Neuronal stem cell (in vitro differentiated cells): ENCODE results near the gene SPATA16. TPM values are rescaled to one million over a fixed set of nuclear protein-coding genes. Genes with fewer than 3 reads are reported as not detected.
A peak's percentile ranks its signal among the peaks of the same experiment; 100 is the strongest.
"Not testable (repeated sequence)": the region's sequence is repeated elsewhere in the genome, so short reads cannot be mapped to it uniquely, and the experiment has no call there.

Experiments used
- DNase-seq: peaks from one replicate; pipeline ENCODE4 v3.0.0-alpha.2; 2013; ENCODE audit warnings: low spot score
- H2AFZ ChIP-seq: one replicate; pipeline ENCODE4 v1.6.1; 2013; ENCODE audit warnings: mild to moderate bottlenecking, low read length, inconsistent platforms
- H2AK5ac ChIP-seq: 2 replicates; pipeline ENCODE4 v1.6.1; 2013; ENCODE audit warnings: low read depth, mild to moderate bottlenecking, inconsistent platforms, low read length, moderate library complexity, mixed read lengths
- H2BK120ac ChIP-seq: 2 replicates; pipeline ENCODE4 v1.6.1; 2013; ENCODE audit warnings: low read depth, mild to moderate bottlenecking, inconsistent platforms, low read length, moderate library complexity, mixed read lengths
- H2BK12ac ChIP-seq: one replicate; pipeline ENCODE4 v1.6.1; 2013; ENCODE audit warnings: low read length, inconsistent platforms
- H2BK15ac ChIP-seq: 2 replicates; pipeline ENCODE4 v1.6.1; 2013; ENCODE audit warnings: mild to moderate bottlenecking, low read length, inconsistent platforms, mixed read lengths
- H2BK5ac ChIP-seq: one replicate; pipeline ENCODE4 v1.6.1; 2013; ENCODE audit warnings: inconsistent platforms, mild to moderate bottlenecking, low read length, moderate library complexity
- H3K14ac ChIP-seq: one replicate; pipeline ENCODE4 v1.6.1; 2013; ENCODE audit warnings: low read length, inconsistent platforms
- H3K18ac ChIP-seq: 2 replicates; pipeline ENCODE4 v1.6.1; 2013; ENCODE audit warnings: low read length, inconsistent platforms
- H3K23ac ChIP-seq: 2 replicates; pipeline ENCODE4 v1.6.1; 2013; ENCODE audit warnings: low read depth, mild to moderate bottlenecking, mixed read lengths, low read length, inconsistent platforms; ENCODE audit not compliant: poor library complexity
- H3K27ac ChIP-seq: replicated peaks from 3 replicates; pipeline ENCODE4 v1.5.1; 2013; ENCODE audit warnings: low read length, inconsistent platforms
- H3K27me3 ChIP-seq, 3 experiments: 2 replicates each; pipeline ENCODE4 v1.6.1; 2013; ENCODE audit warnings: low read length in 3 of 3, mild to moderate bottlenecking in 2 of 3, inconsistent platforms in 1 of 3, low read depth in 1 of 3, mixed read lengths in 1 of 3, moderate library complexity in 1 of 3; ENCODE audit not compliant: control insufficient read depth in 3 of 3, insufficient read depth in 3 of 3
- H3K36me3 ChIP-seq, 2 donors: replicated peaks in 1 of 2; 2 replicates each; pipeline ENCODE4 v1.6.1; 2013; ENCODE audit warnings: low read length in 2 of 2; ENCODE audit not compliant: control insufficient read depth in 2 of 2, insufficient read depth in 2 of 2
- H3K4ac ChIP-seq: 2 replicates; pipeline ENCODE4 v1.6.1; 2013; ENCODE audit warnings: inconsistent platforms, mild to moderate bottlenecking, low read length, moderate library complexity
- H3K4me1 ChIP-seq, 2 donors: 1 replicate in 1 of 2; 2 replicates in 1 of 2; pipeline ENCODE4 v1.6.1; 2013; ENCODE audit warnings: low read length in 2 of 2, low read depth in 1 of 2; ENCODE audit not compliant: control insufficient read depth in 2 of 2, insufficient read depth in 1 of 2
- H3K4me2 ChIP-seq: one replicate; pipeline ENCODE4 v1.6.1; 2013; ENCODE audit warnings: mild to moderate bottlenecking, low read length, inconsistent platforms; ENCODE audit not compliant: insufficient read depth, poor library complexity, severe bottlenecking
- H3K4me3 ChIP-seq, 2 donors: 2 replicates each; pipeline ENCODE4 v1.5.1; 2013; ENCODE audit warnings: low read length in 2 of 2, mild to moderate bottlenecking in 2 of 2, inconsistent platforms in 1 of 2, moderate library complexity in 1 of 2
- H3K79me1 ChIP-seq: one replicate; pipeline ENCODE4 v1.6.1; 2013; ENCODE audit warnings: low read depth, mild to moderate bottlenecking, inconsistent platforms, low read length, moderate library complexity
- H3K9ac ChIP-seq: one replicate; pipeline ENCODE4 v1.6.1; 2013; ENCODE audit warnings: mild to moderate bottlenecking, low read depth, low read length, inconsistent platforms; ENCODE audit not compliant: poor library complexity
- H3K9me3 ChIP-seq, 2 donors: replicated peaks in 1 of 2; 2 replicates each; pipeline versions ENCODE3 to v1.6.1; 2013; ENCODE audit warnings: low read length in 2 of 2, mild to moderate bottlenecking in 2 of 2, inconsistent platforms in 1 of 2, low read depth in 1 of 2, mixed read lengths in 1 of 2, moderate library complexity in 1 of 2; ENCODE audit not compliant: control insufficient read depth in 2 of 2, insufficient read depth in 1 of 2
- H4K8ac ChIP-seq: one replicate; pipeline ENCODE4 v1.6.1; 2013; ENCODE audit warnings: low read depth, mild to moderate bottlenecking, inconsistent platforms, low read length, moderate library complexity
- H4K91ac ChIP-seq: one replicate; pipeline ENCODE4 v1.6.1; 2013; ENCODE audit warnings: low read length, low read depth, mild to moderate bottlenecking, inconsistent platforms; ENCODE audit not compliant: poor library complexity
- WGBS, 2 donors: extraction: QIAGEN DNeasy Blood & Tissue Kit; methylation state at CpG; one replicate each; pipeline ENCODE4 v1.1.7; 2013; ENCODE audit warnings: missing lambda C conversion rate in 2 of 2, mixed read lengths in 1 of 2; ENCODE audit not compliant: insufficient read length in 2 of 2, insufficient replicate concordance in 1 of 2; ENCODE audit errors: extremely low coverage in 2 of 2; 5-methylcytosine and 5-hydroxymethylcytosine counted together
- polyA plus RNA-seq, 2 experiments: library from polyadenylated mRNA; stranded (reverse); fragments of 200-250 nt; gene quantifications; one replicate each; pipeline ENCODE4 v1.2.3, GENCODE V29; 2013

The SPATA16 gene
- not detected for polyA plus RNA-seq (2013, experiment 1 of 2)
- not detected for polyA plus RNA-seq (2013, experiment 2 of 2)

GRCh38 chr3:173140986-173141385 is at the start of gene SPATA16:
TSS of gene SPATA16 (minus strand) at chr3:173141235. CDS start at chr3:173117731, 23,504 bp downstream.
- H3K36me3 ChIP-seq, result peaks cover 0 to 2% of the 10 kb centered on the region in 2 donors
- H2BK5ac ChIP-seq, result no peak within 1 kb of the TSS
- peaks cover 6 to 8% of the 10 kb centered on the region in 2 donors for H3K4me1 ChIP-seq
- no CpG with 5 or more reads among the region's 18 CpGs for WGBS, 2 donors
- no peak within 1 kb of the TSS for H3K4ac ChIP-seq
- no peak within 1 kb of the TSS for H3K27ac ChIP-seq
- no peak within 1 kb of the TSS for H3K9ac ChIP-seq
- no peak within 1 kb of the TSS for H3K4me2 ChIP-seq
- H2AFZ ChIP-seq, result no peak within 1 kb of the TSS
- H4K91ac ChIP-seq, result no peak within 1 kb of the TSS
- H2BK12ac ChIP-seq, result no peak within 1 kb of the TSS
- no peak within 1 kb of the TSS for H3K14ac ChIP-seq
- H2AK5ac ChIP-seq, result no peak within 1 kb of the TSS
- peaks cover 0 to 2% of the 10 kb centered on the region in 2 donors for H3K9me3 ChIP-seq
- no peaks in the 10 kb centered on the region for H3K27me3 ChIP-seq
- no peak within 1 kb of the TSS for H4K8ac ChIP-seq
- H3K18ac ChIP-seq, result peak within 1 kb of the TSS; percentile 50
- no peak within 1 kb of the TSS for H3K4me3 ChIP-seq
- H3K79me1 ChIP-seq, result no peaks in the 10 kb centered on the region
- peak within 1 kb of the TSS; percentile 24 for H2BK120ac ChIP-seq
- no peak within 1 kb of the TSS for H3K23ac ChIP-seq
- DNase-seq, result no peak
- no peak within 1 kb of the TSS for H2BK15ac ChIP-seq

- not testable (repeated sequence) for H3K27ac ChIP-seq, H2AK5ac ChIP-seq, H3K23ac ChIP-seq, H3K9ac ChIP-seq, DNase-seq, H4K8ac ChIP-seq, H3K9me3 ChIP-seq, H3K4ac ChIP-seq, H3K14ac ChIP-seq, H3K27me3 ChIP-seq, H3K36me3 ChIP-seq, H2BK15ac ChIP-seq, H2BK12ac ChIP-seq, H3K79me1 ChIP-seq, H2BK120ac ChIP-seq, H3K4me2 ChIP-seq, H3K4me3 ChIP-seq, H3K18ac ChIP-seq, H3K4me1 ChIP-seq, H2AFZ ChIP-seq, H2BK5ac ChIP-seq, H4K91ac ChIP-seq
- WGBS, 2 donors, result no CpG with 5 or more reads among the region's 4 CpGs
Measured at GRCh38 chr3:173183022-173183421, 42.0 kb upstream of the SPATA16 start.

GRCh38 chr3:173173652-173174051 is 32.6 kb upstream of the SPATA16 start:
- no peak overlapping the region for H2BK120ac ChIP-seq
- H2BK15ac ChIP-seq, result no peak overlapping the region
- H3K4me1 ChIP-seq, result no peaks in the 10 kb centered on the region
- no peak overlapping the region for H4K8ac ChIP-seq
- no peak overlapping the region for H3K4me3 ChIP-seq
- no peak overlapping the region for H3K4ac ChIP-seq
- H2AFZ ChIP-seq, result no peak overlapping the region
- no peak overlapping the region for H3K18ac ChIP-seq
- H2BK5ac ChIP-seq, result no peak overlapping the region
- no peak overlapping the region for H2BK12ac ChIP-seq
- H3K27me3 ChIP-seq, result no peaks in the 10 kb centered on the region
- H3K14ac ChIP-seq, result no peak overlapping the region
- H3K4me2 ChIP-seq, result no peak overlapping the region
- H4K91ac ChIP-seq, result no peak overlapping the region
- H3K79me1 ChIP-seq, result no peaks in the 10 kb centered on the region
- H3K27ac ChIP-seq, result no peak overlapping the region
- no peak for DNase-seq
- H3K36me3 ChIP-seq, result no peaks in the 10 kb centered on the region
- no peaks in the 10 kb centered on the region for H3K9me3 ChIP-seq
- no peak overlapping the region for H3K23ac ChIP-seq
- no peak overlapping the region for H3K9ac ChIP-seq
- WGBS, 2 donors, result no CpG with 5 or more reads among the region's 2 CpGs
- no peak overlapping the region for H2AK5ac ChIP-seq

GRCh38 chr3:173159139-173159538 is 18.1 kb upstream of the SPATA16 start:
- H3K36me3 ChIP-seq, H3K4me3 ChIP-seq, H3K27me3 ChIP-seq, H3K18ac ChIP-seq, H3K79me1 ChIP-seq, H3K9ac ChIP-seq, H3K4ac ChIP-seq, H4K91ac ChIP-seq, DNase-seq, H3K4me1 ChIP-seq, H2BK12ac ChIP-seq, H2BK5ac ChIP-seq, H2BK15ac ChIP-seq, H3K4me2 ChIP-seq, H3K9me3 ChIP-seq, H3K14ac ChIP-seq, H3K23ac ChIP-seq, H3K27ac ChIP-seq, H2AFZ ChIP-seq, H4K8ac ChIP-seq, H2BK120ac ChIP-seq, H2AK5ac ChIP-seq: not testable (repeated sequence)
- no CpG with 5 or more reads among the region's 8 CpGs for WGBS, 2 donors
